BE2C (cell line): ENCODE measurements around the gene SPECC1L.

ENCODE experiments used
- DNase-seq: peaks from one replicate; pipeline ENCODE4 v3.0.0-alpha.2; 2020
- H3K27me3 ChIP-seq: fragments of 250-450 bp; sonication (Bioruptor Pico); 2 replicates; pipeline ENCODE4 v1.5.1; 2020; ENCODE audit warnings: mild to moderate bottlenecking
- H3K36me3 ChIP-seq: fragments of 250-450 bp; sonication (Bioruptor Pico); 2 replicates; pipeline ENCODE4 v1.5.1; 2020; ENCODE audit warnings: mild to moderate bottlenecking
- H3K4me1 ChIP-seq: fragments of 250-450 bp; sonication (Bioruptor Pico); 2 replicates; pipeline ENCODE4 v1.5.1; 2020
- H3K4me3 ChIP-seq: 2 replicates; pipeline ENCODE4 v1.5.1; 2011; ENCODE audit warnings: low read depth, low read length
- H3K9me3 ChIP-seq: fragments of 250-450 bp; sonication (Bioruptor Pico); 2 replicates; pipeline ENCODE4 v1.5.1; 2020
- TF ChIP-seq, protein P1 (sequence below): IDR thresholded peaks from 2 replicates; pipeline ENCODE4 v1.5.1; 2012; ENCODE audit warnings: mild to moderate bottlenecking, low read depth, low read length

SPECC1L gene

DNA sequence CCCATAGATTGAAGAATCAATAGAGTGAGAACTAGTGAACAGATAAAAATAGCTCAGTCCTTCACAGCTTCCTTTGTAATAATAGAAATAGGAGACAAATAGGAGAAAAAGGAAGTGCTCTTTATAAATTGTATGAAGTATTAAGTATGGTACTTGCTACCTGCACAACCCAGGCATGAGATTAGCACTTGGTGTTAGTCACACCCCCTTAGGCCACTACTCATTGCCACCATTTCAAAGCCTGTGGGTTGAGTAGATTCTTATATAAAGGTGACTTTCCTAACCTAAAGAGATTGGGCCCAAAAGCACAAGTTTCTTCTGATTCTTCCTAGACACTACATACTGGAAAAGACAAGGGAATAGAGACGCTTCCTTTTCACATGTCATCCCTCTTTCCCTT, 119.0 kb downstream of the SPECC1L start:
- peaks cover 33% of the 10 kb centered on the region for H3K4me1 ChIP-seq
- no peak for DNase-seq
- no peak overlapping the region for H3K4me3 ChIP-seq
- TF ChIP-seq, protein P1, sequence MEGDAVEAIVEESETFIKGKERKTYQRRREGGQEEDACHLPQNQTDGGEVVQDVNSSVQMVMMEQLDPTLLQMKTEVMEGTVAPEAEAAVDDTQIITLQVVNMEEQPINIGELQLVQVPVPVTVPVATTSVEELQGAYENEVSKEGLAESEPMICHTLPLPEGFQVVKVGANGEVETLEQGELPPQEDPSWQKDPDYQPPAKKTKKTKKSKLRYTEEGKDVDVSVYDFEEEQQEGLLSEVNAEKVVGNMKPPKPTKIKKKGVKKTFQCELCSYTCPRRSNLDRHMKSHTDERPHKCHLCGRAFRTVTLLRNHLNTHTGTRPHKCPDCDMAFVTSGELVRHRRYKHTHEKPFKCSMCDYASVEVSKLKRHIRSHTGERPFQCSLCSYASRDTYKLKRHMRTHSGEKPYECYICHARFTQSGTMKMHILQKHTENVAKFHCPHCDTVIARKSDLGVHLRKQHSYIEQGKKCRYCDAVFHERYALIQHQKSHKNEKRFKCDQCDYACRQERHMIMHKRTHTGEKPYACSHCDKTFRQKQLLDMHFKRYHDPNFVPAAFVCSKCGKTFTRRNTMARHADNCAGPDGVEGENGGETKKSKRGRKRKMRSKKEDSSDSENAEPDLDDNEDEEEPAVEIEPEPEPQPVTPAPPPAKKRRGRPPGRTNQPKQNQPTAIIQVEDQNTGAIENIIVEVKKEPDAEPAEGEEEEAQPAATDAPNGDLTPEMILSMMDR, result no peak
- H3K27me3 ChIP-seq, result no peaks in the 10 kb centered on the region
- H3K9me3 ChIP-seq, result no peaks in the 10 kb centered on the region
- peaks cover 6% of the 10 kb centered on the region for H3K36me3 ChIP-seq

DNA sequence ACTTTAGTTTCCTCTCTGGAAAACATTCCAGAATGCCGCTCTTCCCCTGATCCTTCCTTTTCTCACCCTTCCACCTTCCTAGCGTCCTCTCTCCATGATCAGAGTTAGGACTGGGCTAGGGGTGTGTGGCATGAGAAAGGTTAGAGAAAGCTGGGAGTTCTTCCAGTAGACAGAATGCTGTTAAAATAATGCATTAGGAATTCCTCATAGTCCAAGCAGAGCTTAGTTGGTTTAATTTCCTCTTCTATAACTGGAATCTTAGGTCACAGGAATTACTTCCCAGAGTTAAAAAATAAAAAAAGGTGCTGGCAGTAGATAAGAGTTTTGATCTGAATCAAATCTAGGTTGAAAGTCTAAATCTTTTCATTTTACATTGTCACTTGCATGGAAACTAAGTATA, 119.5 kb downstream of the SPECC1L start:
- DNase-seq, result no peak
- TF ChIP-seq, protein P1, result no peak
- Histone ChIP-seq H3K4me1 (peaks cover 33% of the 10 kb centered on the region), H3K9me3 (no peaks in the 10 kb centered on the region), H3K4me3 (no peak overlapping the region), H3K36me3 (peaks cover 9% of the 10 kb centered on the region), H3K27me3 (no peaks in the 10 kb centered on the region)

DNA sequence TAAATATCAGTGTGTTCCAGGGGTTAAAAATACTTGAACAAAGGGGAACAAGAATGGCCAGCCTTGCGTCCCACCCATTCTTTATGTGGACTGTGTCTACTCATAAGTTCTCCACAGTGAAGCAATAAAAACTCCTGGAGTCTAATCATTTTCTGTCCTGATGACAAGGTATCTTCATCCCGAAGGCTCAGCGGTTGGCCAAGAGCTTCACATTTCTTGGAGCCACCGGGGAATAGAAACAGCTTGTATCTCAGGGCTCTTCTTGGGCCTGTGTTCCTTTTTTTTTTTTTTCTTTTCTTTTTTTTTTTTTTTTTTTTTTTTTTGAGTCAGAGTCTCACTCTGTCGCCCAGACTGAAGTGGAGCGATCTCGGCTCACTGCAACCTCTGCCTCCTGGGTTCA, 119.9 kb downstream of the SPECC1L start:
- H3K9me3 ChIP-seq, result no peaks in the 10 kb centered on the region
- H3K27me3 ChIP-seq, result no peaks in the 10 kb centered on the region
- peaks cover 13% of the 10 kb centered on the region for H3K36me3 ChIP-seq
- H3K4me1 ChIP-seq, result peaks cover 33% of the 10 kb centered on the region
- H3K4me3 ChIP-seq, result no peak overlapping the region
- DNase-seq, result no peak
- TF ChIP-seq, protein P1, result no peak

DNA sequence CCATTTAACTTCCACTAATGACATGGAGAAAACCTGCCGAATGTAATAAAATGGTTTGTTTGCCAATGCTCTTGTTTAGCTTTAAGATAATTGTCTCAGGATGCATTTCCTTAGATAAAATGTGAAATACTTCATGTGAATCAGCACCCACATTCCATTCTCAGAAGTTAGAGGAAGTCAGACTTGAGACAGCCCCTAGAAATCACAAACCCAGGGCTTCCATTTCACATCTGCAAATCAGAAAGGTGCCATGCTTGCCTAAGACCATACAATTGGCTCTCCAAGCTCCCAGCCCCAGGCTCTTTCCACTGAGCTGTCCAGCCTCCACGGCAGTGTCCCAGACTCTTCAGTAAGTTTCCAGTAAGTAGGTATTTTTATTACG, 121.2 kb downstream of the SPECC1L start:
- TF ChIP-seq, protein P1, result no peak
- Histone ChIP-seq H3K4me1 (peaks cover 33% of the 10 kb centered on the region), H3K9me3 (no peaks in the 10 kb centered on the region), H3K36me3 (peaks cover 25% of the 10 kb centered on the region), H3K4me3 (no peak overlapping the region), H3K27me3 (no peaks in the 10 kb centered on the region)
- DNase-seq, result peak; percentile 79

DNA sequence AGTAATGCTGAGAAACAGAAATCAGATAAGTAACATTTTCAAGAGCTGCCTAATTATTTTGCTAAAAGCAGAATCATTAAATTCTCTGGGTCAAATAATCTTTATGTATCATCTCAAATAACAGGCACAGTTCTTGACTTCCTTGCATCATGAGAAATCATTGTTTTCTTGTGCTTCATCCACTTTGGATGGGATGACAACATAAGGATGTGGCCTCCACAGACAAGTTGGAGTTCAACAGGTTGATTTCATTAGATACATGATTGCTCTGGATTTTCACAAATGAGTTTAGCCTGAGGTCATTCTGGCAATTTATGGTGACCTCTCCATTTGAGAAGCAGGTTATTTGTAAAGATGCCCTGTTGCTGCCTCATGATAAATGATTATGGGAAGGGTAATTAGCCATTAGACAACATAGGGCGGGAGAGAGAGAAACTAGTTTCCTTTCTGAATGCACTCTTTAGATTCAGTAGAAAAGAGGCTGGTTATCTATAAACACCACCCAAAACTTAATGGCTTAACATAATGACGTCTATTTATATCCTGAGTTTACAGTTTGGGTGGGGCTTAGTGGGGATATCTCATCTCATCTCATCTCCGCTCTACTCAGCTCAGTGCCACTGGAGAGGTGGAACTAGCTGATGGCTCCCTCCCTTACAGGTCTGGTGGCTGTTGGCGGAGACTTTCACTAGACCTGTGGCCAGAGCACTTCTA, 121.7 kb downstream of the SPECC1L start:
- peak; percentile 63 for DNase-seq

DNA sequence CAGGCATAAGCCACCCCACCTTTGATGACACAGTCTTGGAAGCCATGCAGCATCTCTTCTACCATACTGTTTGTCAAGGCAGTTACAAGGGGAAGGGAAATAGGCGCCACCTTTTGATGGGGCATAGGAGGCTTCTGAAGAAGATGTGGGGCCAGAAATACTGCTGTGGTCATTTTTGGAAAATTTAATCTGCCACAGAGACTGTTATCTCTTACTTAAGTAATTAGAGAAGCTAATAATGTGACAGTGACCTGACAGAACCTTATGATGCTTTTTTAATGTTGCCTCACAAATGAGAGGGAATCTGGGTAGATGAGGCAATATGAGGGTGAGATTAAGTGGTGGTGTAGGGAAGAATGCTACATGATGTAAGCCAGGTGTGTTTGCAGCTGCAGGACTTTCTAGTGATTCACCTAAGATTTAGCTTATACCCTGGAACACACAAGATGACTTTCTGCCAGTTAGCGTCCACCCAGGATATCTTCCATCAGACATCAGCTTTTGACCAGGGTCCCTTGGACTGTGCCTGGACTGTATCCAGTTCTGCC, 122.5 kb downstream of the SPECC1L start:
- Histone ChIP-seq H3K4me1 (peaks cover 33% of the 10 kb centered on the region), H3K4me3 (peak overlapping the region; percentile 31), H3K36me3 (peaks cover 34% of the 10 kb centered on the region), H3K9me3 (no peaks in the 10 kb centered on the region), H3K27me3 (no peaks in the 10 kb centered on the region)
- no peak for DNase-seq
- TF ChIP-seq, protein P1, result no peak

More for the DNA sequence above, 121.7 kb downstream of the SPECC1L start:
- H3K9me3 ChIP-seq, result no peaks in the 10 kb centered on the region
- peaks cover 29% of the 10 kb centered on the region for H3K36me3 ChIP-seq
- H3K4me1 ChIP-seq, result peaks cover 33% of the 10 kb centered on the region
- H3K27me3 ChIP-seq, result no peaks in the 10 kb centered on the region
- peak overlapping the region; percentile 31 for H3K4me3 ChIP-seq
- TF ChIP-seq, protein P1, result no peak
